ENCODE measurements around the gene DDX59. TPM values are rescaled to one million over a fixed set of nuclear protein-coding genes. Genes with fewer than 3 reads are reported as not detected.

The DDX59 gene
- total and polyA plus RNA-seq, 9 of the 15 experiments (the other 6 are each of a cell fraction or from before 2014, with no cell fraction given) = 8.3 to 30.4 (median 19.8) TPM

- TF ChIP-seq ZBTB26 (CRISPR knock-in tag; IDR thresholded peaks at IDR 0.05) (no peak), THRAP3 (IDR thresholded peaks at IDR 0.05; ENCODE audit: borderline replicate concordance) (peak; percentile 80; the same call in 1 of the 2 replicates), CEBPG (CRISPR knock-in tag; IDR thresholded peaks at IDR 0.05) (no peak), CEBPG (tag; conservative IDR thresholded peaks at IDR 0.05 in 1 of 2, IDR thresholded peaks at IDR 0.05 in 1 of 2) (peak in 1 of 2 experiments; percentile 32; a peak in 1 of 4 replicates), SIX5 (IDR thresholded peaks at IDR 0.05; ENCODE audit: borderline replicate concordance in 1 of 2, insufficient read depth in 1 of 2, low read depth in 1 of 2, low read length in 2 of 2) (no peak), ETV1 (tag; conservative IDR thresholded peaks at IDR 0.05; ENCODE audit: low read depth) (peak; percentile 16), HDAC2 (IDR thresholded peaks at IDR 0.05) (peak; percentile 84; the same call in 1 of the 2 replicates), PTTG1 (tag; IDR thresholded peaks at IDR 0.05; ENCODE audit: low read depth) (no peak), DMBX1 (CRISPR knock-in tag; IDR thresholded peaks at IDR 0.05; ENCODE audit: borderline replicate concordance) (no peak; the same call in 1 of the 2 replicates), DEAF1 (CRISPR knock-in tag; IDR thresholded peaks at IDR 0.05) (0 out of 2 replicates have a peak, but pooled peaks have one; percentile 18), CBFA2T2 (conservative IDR thresholded peaks at IDR 0.05) (peak; percentile 35), ZNF589 (CRISPR knock-in tag; IDR thresholded peaks at IDR 0.05; ENCODE audit: low read depth) (peak; percentile 45), MEF2D (tag; conservative IDR thresholded peaks at IDR 0.05; ENCODE audit: low read depth) (peak; percentile 47; the same call in 1 of the 2 replicates), PBX2 (CRISPR knock-in tag; IDR thresholded peaks at IDR 0.05; ENCODE audit: low read depth) (no peak), PBX2 (tag; conservative IDR thresholded peaks at IDR 0.05; ENCODE audit: low read depth) (0 out of 2 replicates have a peak, but pooled peaks have one; percentile 17), PHB (CRISPR knock-in tag; IDR thresholded peaks at IDR 0.05) (0 out of 2 replicates have a peak, but pooled peaks have one; percentile 42), CREB3 (tag; conservative IDR thresholded peaks at IDR 0.05; ENCODE audit: low read depth) (peak; percentile 61; the same call in 1 of the 2 replicates), POLR2B (IDR thresholded peaks at IDR 0.05; ENCODE audit: low read depth, partially characterized antibody) (peak; percentile 65), SMARCA5 (IDR thresholded peaks at IDR 0.05) (0 out of 2 replicates have a peak, but pooled peaks have one; percentile 49)
These were observed 773 bp upstream of the DDX59 start (continued) for GRCh38 chr1:200670242-200671118.

Data from K562 (cell line).